Thyroid gland (tissue), 4 donors: Measurements from ENCODE around the gene DLG2.

ENCODE experiments used
- CTCF ChIP-seq, 6 experiments: fragments of 200-600 bp in 3 of 6; fragments of 450-650 bp in 3 of 6; sonication (generic) in 3 of 6; IDR thresholded peaks; one replicate each; pipeline ENCODE4 v1.5.1; 2016 to 2019; ENCODE audit warnings: antibody characterized with exemption in 6 of 6, mild to moderate bottlenecking in 2 of 6, inconsistent platforms in 1 of 6, moderate library complexity in 1 of 6
- POLR2A ChIP-seq, 2 donors: fragments of 450-650 bp; IDR thresholded peaks; one replicate each; pipeline ENCODE4 v1.6.1; 2017; ENCODE audit warnings: antibody characterized with exemption in 2 of 2, mild to moderate bottlenecking in 2 of 2, moderate library complexity in 1 of 2

- TF ChIP-seq CTCF (IDR thresholded peaks at IDR 0.05) (no peak), POLR2A (IDR thresholded peaks at IDR 0.05) (no peak)
Observed at GRCh38 chr11:83715927-83716535, 1911.1 kb downstream of the DLG2 start.
